ENCODE measurements around the gene BCL2.
"Not testable (repeated sequence)": the region's sequence is repeated elsewhere in the genome, so short reads cannot be mapped to it uniquely, and the experiment has no call there.

BCL2 gene

DNA sequence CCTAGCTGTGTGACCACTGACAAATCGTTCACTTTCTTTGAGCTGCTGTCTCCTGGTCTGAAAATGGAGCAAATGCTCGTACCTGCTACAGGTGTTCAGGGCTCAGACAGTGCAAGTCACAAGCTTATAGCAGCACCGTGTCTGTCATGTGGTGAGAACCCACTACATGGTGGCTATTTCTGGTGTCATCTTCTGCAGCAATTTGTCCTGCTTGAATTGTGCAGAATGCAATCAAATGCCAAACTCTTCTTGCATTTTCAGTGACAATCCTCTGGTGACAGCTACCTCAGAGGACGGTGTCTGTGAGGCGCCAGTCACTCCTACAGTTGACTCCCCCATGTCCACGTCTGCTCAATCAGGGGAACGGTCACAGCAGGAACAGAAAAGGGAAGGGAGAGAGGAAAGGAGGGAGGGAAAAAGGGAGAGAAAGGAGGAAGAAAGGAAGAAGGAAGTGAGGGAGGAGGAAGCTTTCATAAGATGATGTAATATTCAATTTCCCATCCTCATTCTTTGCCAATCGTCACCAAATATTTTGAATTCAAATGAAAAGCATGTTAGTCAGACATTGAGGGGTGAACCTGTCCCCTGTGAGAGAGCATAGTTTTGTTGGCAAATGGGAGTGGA is 122.2 kb downstream of the BCL2 start:
- DNase-seq, result no peak

DNA sequence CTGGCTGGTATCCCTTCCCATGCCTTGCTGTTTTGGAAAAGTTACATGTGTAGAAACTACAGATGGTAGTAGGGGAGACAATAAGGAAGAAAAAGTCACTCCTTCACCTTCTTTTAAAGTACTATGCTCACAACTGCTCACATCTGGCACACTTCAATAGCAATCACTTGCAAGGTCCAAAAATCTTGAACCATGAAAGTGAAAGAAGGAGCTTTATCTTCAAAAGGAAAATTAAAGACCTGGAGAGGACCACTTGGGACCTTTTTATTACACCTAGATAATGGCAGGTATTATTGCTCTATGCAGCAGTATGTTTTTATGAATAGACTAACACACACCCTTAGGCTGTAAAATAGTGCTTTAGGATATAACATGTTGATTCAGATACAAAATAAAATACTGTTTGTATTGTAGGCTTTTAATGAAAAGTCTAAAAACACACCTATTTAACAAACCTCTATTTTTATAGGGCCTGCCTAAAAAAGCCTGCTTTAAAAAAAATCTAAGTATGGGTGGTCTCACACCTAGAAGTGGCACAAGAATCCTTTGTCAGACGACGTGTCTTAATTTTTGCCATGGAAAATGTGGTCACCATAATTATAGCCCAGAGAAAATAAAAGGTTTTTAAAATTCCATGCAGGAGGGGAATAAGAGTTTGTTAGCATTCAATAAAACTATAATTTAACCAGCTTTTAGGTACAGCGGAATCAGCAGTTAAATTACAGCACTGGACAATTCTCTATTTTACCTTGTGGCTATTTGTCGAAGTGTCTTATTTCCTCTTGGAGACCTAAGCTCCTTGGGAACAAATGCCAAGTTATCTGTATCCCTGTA is 124.0 kb downstream of the BCL2 start:
- no peak for DNase-seq

- no peak for DNase-seq
Observed at GRCh38 chr18:63192885-63193349, 126.7 kb downstream of the BCL2 start.

DNA sequence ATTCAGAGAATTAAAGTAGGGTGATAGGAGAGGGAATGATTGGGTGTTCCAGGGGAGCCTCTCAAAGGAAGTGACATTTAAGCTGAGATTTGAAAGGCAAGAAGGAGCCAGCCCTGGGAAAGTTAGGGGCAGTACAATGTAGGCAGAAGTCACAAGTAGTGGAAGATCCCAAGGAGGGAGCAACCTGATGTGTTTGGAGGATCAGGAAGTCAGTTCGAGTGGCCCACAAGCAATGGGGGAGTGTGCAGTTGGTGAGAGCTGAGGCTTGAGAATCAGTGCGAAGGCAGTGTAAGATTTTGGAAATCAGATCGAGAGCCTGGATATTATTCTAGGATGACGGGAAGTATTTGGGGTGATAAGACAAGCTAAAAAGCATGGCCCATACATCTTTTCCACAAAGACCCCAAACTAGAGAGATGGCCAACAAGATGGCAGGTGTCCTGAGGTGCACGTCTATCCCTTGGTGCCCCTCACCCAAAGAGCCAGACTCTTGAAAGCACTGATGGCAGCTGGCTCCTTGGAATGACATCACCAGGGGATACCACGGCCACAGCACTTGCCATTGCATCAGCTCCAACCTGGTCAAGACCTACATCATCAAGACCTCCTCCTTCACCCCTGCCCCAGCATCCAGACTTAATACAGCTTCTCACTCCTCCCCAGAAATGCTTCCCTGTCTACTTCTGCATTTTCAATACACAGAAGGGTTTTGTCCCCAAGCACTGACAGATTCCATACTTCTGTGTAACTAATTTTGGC is 127.3 kb downstream of the BCL2 start:
- no peak for DNase-seq

DNA sequence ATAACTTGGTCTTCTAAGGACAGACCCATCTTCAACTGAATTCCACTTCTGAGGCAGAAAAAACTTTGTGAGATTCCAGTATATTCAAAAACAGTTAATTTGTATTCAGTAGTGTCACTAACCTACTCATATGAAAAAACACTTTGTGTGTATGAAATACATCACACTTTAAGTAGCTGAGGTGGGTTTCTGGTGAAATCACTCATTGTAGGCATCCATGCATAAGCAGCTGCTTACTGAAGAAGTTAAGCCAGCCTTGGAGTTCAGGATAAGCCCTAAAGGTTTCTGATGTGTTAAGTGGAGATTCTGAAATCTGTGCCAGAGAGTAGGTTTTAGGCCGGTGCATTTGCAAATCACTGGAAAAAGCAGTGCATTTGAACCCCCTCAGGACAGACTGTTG is 128.2 kb downstream of the BCL2 start:
- DNase-seq, result no peak

DNA sequence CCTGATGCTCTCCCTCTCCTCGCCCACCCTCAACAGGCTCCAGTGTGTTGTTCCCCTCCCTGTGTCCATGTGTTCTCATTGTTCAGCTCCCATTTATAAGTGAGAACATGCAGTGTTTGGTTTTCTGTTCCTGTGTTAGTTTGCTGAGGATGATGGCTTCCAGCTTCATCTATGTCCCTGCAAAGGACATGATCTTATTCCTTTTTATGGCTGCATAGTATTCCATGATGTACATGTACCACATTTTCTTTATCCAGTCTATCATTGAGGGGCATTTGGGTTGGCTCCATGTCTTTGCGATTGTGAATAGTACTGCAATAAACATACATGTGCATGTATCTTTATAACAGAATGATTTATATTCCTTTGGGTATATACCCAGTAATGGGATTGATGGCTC is 128.7 kb downstream of the BCL2 start:
- DNase-seq, result not testable (repeated sequence)

- no peak for DNase-seq
Observed at GRCh38 chr18:63189817-63190216, 129.8 kb downstream of the BCL2 start.

GRCh38 chr18:63189041-63189440 is 130.5 kb downstream of the BCL2 start:
- no peak for DNase-seq

DNA sequence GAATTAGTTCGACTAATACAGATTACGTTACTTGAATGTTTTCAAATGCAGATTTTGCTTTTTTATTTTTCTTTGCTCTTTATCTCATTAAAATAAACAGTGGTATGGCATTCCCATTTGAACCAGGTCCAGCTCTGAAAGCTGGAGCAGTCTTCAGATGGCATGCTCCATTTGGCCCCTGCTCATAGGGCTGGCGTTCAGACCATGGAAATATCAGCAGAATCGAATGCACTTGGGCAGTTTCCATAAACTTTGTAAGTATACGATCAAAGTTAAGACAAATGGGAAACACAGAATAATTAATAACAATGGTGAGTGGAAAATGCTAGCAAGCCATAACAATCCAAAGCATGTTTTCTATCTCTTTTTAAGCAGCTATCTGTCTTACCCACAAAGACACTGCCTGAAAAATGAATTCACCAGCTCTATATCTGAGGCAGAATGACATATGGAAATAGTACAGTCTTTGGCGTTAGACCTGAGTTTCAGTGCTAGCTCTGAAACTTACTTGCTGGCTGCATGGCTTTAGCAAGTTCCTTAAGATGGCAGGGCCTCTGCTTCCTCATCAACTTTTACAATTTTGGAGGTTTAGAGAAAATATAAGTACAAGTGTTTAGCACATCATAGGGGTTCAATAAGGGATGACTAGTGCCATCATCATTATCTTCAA is 131.6 kb downstream of the BCL2 start:
- no peak for DNase-seq

- DNase-seq, result no peak
Observed at GRCh38 chr18:63187223-63187574, 132.4 kb downstream of the BCL2 start.

DNA sequence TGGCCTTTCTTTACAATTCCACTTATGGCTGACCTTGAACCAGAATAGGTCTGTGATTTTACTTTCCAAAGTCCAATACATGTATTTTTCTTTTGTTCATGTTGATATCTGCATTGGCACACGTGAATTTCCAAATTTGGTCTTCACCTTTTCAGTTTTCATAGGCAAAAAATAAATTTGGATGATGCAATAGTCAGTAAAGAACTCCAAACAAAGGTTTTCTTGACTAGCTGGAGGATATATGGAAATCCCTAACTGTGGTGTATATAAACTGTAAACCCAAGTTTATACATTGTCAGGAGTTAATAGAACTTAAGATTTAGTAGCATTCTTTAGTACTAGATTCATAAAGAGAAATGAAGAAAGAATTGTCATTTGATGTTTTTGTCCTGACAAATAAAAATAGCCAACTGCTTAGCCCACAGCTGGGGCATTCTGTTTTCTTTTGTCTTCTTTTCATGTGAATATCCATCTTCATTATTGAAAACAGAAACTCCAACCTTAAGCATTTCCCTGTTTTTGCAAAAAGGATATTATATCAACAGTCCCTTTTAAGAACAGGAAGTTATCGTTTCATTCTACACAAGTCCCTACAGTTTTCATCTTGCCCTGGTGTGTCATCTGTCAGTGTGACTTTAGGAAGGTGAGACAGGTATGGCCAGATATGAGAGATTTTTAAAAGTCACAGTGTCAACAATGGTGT is 132.9 kb downstream of the BCL2 start:
- DNase-seq, result no peak

GRCh38 chr18:63185984-63186383 is 133.6 kb downstream of the BCL2 start:
- no peak for DNase-seq

- DNase-seq, result no peak
Observed at GRCh38 chr18:63183952-63184770, 135.4 kb downstream of the BCL2 start.

DNA sequence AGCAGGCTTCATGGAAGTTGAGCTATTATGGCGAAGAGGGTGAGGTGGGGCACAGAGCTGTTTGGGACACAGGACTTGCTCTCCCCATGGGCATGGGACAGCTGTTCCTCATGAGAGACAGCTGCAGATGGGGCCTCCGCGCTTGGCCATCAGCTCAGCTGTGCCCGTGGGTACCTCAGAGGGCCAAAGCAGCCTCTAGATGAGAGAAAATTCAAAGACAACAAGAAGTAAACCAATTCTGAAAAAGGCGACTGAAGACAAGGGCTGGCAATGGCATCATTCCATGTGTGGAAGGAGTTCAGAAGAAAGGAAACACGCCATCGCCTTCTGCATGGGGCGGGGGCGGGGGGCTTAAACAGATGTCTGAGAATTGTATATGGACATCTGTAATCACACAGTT is 136.2 kb downstream of the BCL2 start:
- DNase-seq, result no peak

DNA sequence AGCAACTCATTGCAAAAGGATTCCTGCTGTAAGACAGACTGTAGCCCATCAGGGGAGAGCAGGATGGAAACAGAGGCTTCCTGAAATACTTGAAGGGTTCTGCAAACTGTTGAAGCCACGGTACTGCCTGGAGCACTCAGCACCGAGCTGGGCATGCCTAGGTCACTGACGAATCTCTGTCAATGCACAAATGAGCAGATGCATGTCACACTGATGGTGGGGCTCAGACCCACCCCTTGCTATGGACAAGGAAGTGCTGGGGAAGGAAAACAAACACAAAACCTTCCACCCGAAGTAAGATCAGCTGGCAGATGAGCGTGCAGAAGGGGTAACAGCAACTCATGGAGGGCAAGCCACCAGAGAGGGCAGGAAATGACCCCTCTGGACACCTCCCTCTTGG is 136.7 kb downstream of the BCL2 start:
- DNase-seq, result no peak

- DNase-seq, result no peak
Observed at GRCh38 chr18:63182310-63182772, 137.2 kb downstream of the BCL2 start.

DNA sequence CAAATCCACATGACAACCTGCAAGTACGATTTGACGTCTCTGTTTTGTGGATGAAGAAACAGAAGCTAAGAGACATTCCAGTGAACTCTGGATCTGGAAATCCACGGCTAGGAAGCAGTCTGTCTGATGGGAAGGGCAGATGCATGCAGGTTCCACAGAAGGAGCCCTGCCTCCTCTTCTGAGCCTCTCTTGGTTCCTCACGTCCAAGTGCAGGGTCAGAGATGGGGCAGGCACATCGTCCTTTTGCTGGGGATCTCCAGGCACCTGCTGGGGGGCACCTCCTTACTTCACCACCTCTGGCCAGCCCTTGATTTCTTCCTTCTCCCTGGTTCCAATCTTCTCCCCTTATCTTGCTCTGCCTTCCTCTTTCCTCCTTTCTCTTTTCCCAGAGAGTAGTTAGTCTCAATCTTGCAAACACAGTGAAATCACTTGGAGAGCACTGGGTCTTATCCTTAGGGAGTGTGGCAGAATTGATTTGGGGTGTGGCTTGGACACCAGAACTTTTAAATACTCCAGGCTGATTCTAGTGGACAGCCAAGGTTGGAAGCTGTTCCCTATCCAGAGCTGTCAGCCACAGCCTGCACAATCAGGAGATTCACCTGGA is 137.8 kb downstream of the BCL2 start:
- DNase-seq, result no peak

DNA sequence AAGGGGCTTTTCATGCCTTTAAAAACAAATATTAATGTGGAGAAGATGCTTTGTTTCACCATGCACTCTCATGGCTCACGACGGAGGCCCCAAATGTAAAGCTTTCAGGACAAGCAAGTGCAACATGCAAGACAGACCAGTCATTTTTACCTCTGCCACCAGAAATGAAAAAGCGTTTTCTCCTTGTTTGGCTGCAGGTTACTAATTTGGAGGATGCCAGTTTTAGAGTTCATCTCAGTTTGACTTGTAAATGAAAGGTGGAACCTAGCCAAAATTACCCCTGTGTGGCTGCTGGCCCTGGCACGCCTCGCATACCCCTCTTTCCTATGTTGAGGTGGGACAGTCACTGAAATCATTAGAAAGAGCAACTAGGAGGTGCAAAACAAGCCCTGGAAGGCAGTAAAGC is 138.6 kb downstream of the BCL2 start:
- no peak for DNase-seq

GRCh38 chr18:63180321-63180720 is 139.2 kb downstream of the BCL2 start:
- DNase-seq, result no peak

DNA sequence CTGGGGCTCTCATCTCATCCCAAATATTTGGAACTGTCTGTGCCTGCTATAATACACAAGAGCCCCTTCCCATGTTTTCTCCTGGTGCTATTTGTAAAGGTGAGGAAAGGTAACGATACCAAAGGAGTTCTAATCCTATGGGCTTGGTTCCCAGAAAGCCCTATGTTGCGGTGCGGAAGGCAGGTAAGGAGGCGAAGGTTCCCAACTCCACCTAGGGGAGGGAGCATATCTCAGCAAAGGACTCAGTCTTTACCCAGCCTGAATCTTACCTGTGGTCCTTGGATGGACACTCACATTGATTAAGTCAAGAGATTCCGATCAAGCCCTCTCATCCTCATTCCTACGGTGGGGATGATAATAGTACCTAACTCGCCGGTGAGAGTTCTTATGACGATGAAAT is 140.1 kb downstream of the BCL2 start:
- DNase-seq, result no peak

- no peak for DNase-seq
Observed at GRCh38 chr18:63178971-63179370, 140.6 kb downstream of the BCL2 start.

Measured in GOT3 (cell line).